ENCODE results near the gene AMY2B. TPM values are rescaled to one million over a fixed set of nuclear protein-coding genes. Genes with fewer than 3 reads are reported as not detected.

AMY2B gene
- total and polyA plus RNA-seq, 2 donors (not counting 1 experiment from before 2014, with no cell fraction given), result 32.6 to 43.8 TPM

- no peaks in the 10 kb centered on the region for H3K4me1 Mint-ChIP-seq
- peaks cover 10 to 71% of the 10 kb centered on the region in 2 experiments for H3K36me3 ChIP-seq (replicated peaks in 1 of 2; ENCODE audit: control extremely low read depth in 1 of 2, control insufficient read depth in 1 of 2, extremely low read depth in 1 of 2, insufficient read depth in 2 of 2, low read length in 1 of 2)
- intact Hi-C loops (cut with micrococcal nuclease), result no loop called here
- POLR2A ChIA-PET, result no interaction called here
- no CpG with 5 or more reads among the region's 1 CpG for WGBS (ENCODE audit: insufficient coverage)
- no peaks in the 10 kb centered on the region for H3K79me2 ChIP-seq (ENCODE audit: control insufficient read depth, insufficient read depth, low read length)
- CTCF ChIA-PET, result no interaction called here
- H3K9me3 ChIP-seq (ENCODE audit: control extremely low read depth in 1 of 3, control insufficient read depth in 2 of 3, insufficient read depth in 1 of 3, low read length in 2 of 3), result no peaks in the 10 kb centered on the region
- H3K9me3 Mint-ChIP-seq (ENCODE audit: insufficient read depth), result no peaks in the 10 kb centered on the region
- DNase-seq (no peak), ATAC-seq (ENCODE audit: low read depth) (no peak)
- no peaks in the 10 kb centered on the region for H3K27me3 Mint-ChIP-seq
- H3K4me1 ChIP-seq (ENCODE audit: control insufficient read depth in 2 of 2, insufficient read depth in 2 of 2, low read length in 2 of 2), result no peaks in the 10 kb centered on the region
- no peak overlapping the region for H3K27ac Mint-ChIP-seq
- H3K4me3 Mint-ChIP-seq, result no peak overlapping the region
- H3K27me3 ChIP-seq (replicated peaks in 1 of 4; ENCODE audit: control extremely low read depth in 1 of 4, control insufficient read depth in 3 of 4, insufficient read depth in 4 of 4, low read length in 3 of 4), result no peaks in the 10 kb centered on the region
- H2AFZ ChIP-seq (ENCODE audit: insufficient read depth, low read depth, low read length, poor library complexity, severe bottlenecking), result no peak overlapping the region
- no peak overlapping the region for H3K9ac ChIP-seq (ENCODE audit: low read length)
- H3K27ac ChIP-seq (ENCODE audit: low read length in 2 of 2), result no peak overlapping the region
- no peak overlapping the region for H3K4me2 ChIP-seq (replicated peaks; ENCODE audit: low read depth, low read length, poor library complexity, severe bottlenecking)
- TF ChIP-seq EZH2 (IDR thresholded peaks at IDR 0.05; ENCODE audit: borderline replicate concordance, insufficient read depth, low read depth, low read length, poor library complexity, severe bottlenecking) (no peak), CTCF (IDR thresholded peaks at IDR 0.05) (no peak)
- H3K4me3 ChIP-seq (ENCODE audit: control extremely low read depth in 1 of 5, extremely low read depth in 1 of 5, insufficient read depth in 1 of 5, low read depth in 2 of 5, low read length in 4 of 5), result no peak overlapping the region
- H4K20me1 ChIP-seq (ENCODE audit: control insufficient read depth, insufficient read depth, low read length, poor library complexity, severe bottlenecking), result no peaks in the 10 kb centered on the region
These were observed 24.9 kb upstream of the AMY2B start for GRCh38 chr1:103546496-103546895.

- ATAC-seq (ENCODE audit: low read depth) (no peak), DNase-seq (no peak)
- Mint-ChIP-seq H3K27ac (no peak overlapping the region), H3K27me3 (no peaks in the 10 kb centered on the region), H3K4me3 (no peak overlapping the region), H3K9me3 (ENCODE audit: insufficient read depth) (no peaks in the 10 kb centered on the region), H3K4me1 (no peaks in the 10 kb centered on the region)
- Histone ChIP-seq H3K36me3 (replicated peaks in 1 of 2; ENCODE audit: control extremely low read depth in 1 of 2, control insufficient read depth in 1 of 2, extremely low read depth in 1 of 2, insufficient read depth in 2 of 2, low read length in 1 of 2) (peaks cover 9 to 72% of the 10 kb centered on the region in 2 experiments), H2AFZ (ENCODE audit: insufficient read depth, low read depth, low read length, poor library complexity, severe bottlenecking) (no peak overlapping the region), H3K9me3 (ENCODE audit: control extremely low read depth in 1 of 3, control insufficient read depth in 2 of 3, insufficient read depth in 1 of 3, low read length in 2 of 3) (no peaks in the 10 kb centered on the region), H4K20me1 (ENCODE audit: control insufficient read depth, insufficient read depth, low read length, poor library complexity, severe bottlenecking) (no peaks in the 10 kb centered on the region), H3K79me2 (ENCODE audit: control insufficient read depth, insufficient read depth, low read length) (no peaks in the 10 kb centered on the region), H3K27me3 (replicated peaks in 1 of 4; ENCODE audit: control extremely low read depth in 1 of 4, control insufficient read depth in 3 of 4, insufficient read depth in 4 of 4, low read length in 3 of 4) (no peaks in the 10 kb centered on the region), H3K27ac (ENCODE audit: low read length in 2 of 2) (no peak overlapping the region), H3K9ac (ENCODE audit: low read length) (no peak overlapping the region), H3K4me1 (ENCODE audit: control insufficient read depth in 2 of 2, insufficient read depth in 2 of 2, low read length in 2 of 2) (no peaks in the 10 kb centered on the region), H3K4me2 (replicated peaks; ENCODE audit: low read depth, low read length, poor library complexity, severe bottlenecking) (no peak overlapping the region), H3K4me3 (ENCODE audit: control extremely low read depth in 1 of 5, extremely low read depth in 1 of 5, insufficient read depth in 1 of 5, low read depth in 2 of 5, low read length in 4 of 5) (no peak overlapping the region)
- CTCF ChIA-PET, result no interaction called here
- intact Hi-C loops (cut with micrococcal nuclease), result no loop called here
- WGBS (ENCODE audit: insufficient coverage), result 100% methylated on average over 3 of the region's 3 CpGs
- POLR2A ChIA-PET, result no interaction called here
- TF ChIP-seq CTCF (IDR thresholded peaks at IDR 0.05) (no peak), EZH2 (IDR thresholded peaks at IDR 0.05; ENCODE audit: borderline replicate concordance, insufficient read depth, low read depth, low read length, poor library complexity, severe bottlenecking) (no peak)
These were observed 23.5 kb upstream of the AMY2B start for GRCh38 chr1:103547840-103548239.
